GM12878 (cell line): Measurements from ENCODE around the gene POLD4.

Experiments
- BHLHE40 ChIP-seq, 2 experiments: fragments of 450-650 bp in 1 of 2; IDR thresholded peaks; 2 replicates each; pipeline ENCODE4 v1.6.1; 2011 to 2017; ENCODE audit warnings: low read depth in 2 of 2, borderline replicate concordance in 1 of 2, improper control_type of control experiment in 1 of 2, low read length in 1 of 2, mild to moderate bottlenecking in 1 of 2
- EP300 ChIP-seq, 2 experiments: fragments of 150-350 bp in 1 of 2; IDR thresholded peaks; 2 replicates each; pipeline ENCODE4 v1.6.1; 2011 to 2012; ENCODE audit warnings: low read depth in 2 of 2, low read length in 2 of 2, borderline replicate concordance in 1 of 2, improper control_type of control experiment in 1 of 2, inconsistent platforms in 1 of 2; ENCODE audit not compliant: control insufficient read depth in 1 of 2
- EZH2 ChIP-seq: IDR thresholded peaks from 2 replicates; pipeline ENCODE4 v1.6.1; 2012; ENCODE audit warnings: low read depth, mild to moderate bottlenecking, control low read depth, inconsistent platforms, low read length, borderline replicate concordance; ENCODE audit not compliant: control insufficient read depth
- KAT2A ChIP-seq: conservative IDR thresholded peaks from 2 replicates; pipeline ENCODE4 v1.6.1; 2011; ENCODE audit warnings: low read depth, low read length; ENCODE audit not compliant: control insufficient read depth
- MAX ChIP-seq: IDR thresholded peaks from 2 replicates; pipeline ENCODE4 v1.6.1; 2012; ENCODE audit warnings: low read depth, low read length, improper control_type of control experiment
- POLR2AphosphoS5 ChIP-seq: IDR thresholded peaks from 2 replicates; pipeline ENCODE4 v1.6.1; 2011; ENCODE audit warnings: mild to moderate bottlenecking, low read length, inconsistent platforms
- TAF1 ChIP-seq: IDR thresholded peaks from 2 replicates; pipeline ENCODE4 v1.6.1; 2011; ENCODE audit warnings: mild to moderate bottlenecking, low read depth, low read length, borderline replicate concordance

- TF ChIP-seq BHLHE40 (IDR thresholded peaks at IDR 0.05; ENCODE audit: borderline replicate concordance in 1 of 2, low read depth in 2 of 2, low read length in 1 of 2) (no peak), EZH2 (no peak), MAX (no peak), POLR2AphosphoS5 (no peak), KAT2A (no peak), EP300 (IDR thresholded peaks at IDR 0.05; ENCODE audit: borderline replicate concordance in 1 of 2, control insufficient read depth in 1 of 2, low read depth in 2 of 2, low read length in 2 of 2) (no peak), TAF1 (no peak)
Observed at GRCh38 chr11:67308031-67308866, 45.1 kb downstream of the POLD4 start.
